GM21619 (cell line): ENCODE results near the gene MCUB.
"Not testable (repeated sequence)": the region's sequence is repeated elsewhere in the genome, so short reads cannot be mapped to it uniquely, and the experiment has no call there.

Experiments used
- ATAC-seq: cut with Tn5 transposase; IDR thresholded peaks from one replicate; pipeline ENCODE4 v1.9.1; 2021; ENCODE audit not compliant: unreplicated experiment

MCUB gene

GRCh38 chr4:109559983-109560686 is at the start of gene MCUB:
Gene MCUB (plus strand): TSS chr4:109560246. CDS start chr4:109560338, 92 bp downstream.
- peak; percentile 91 for ATAC-seq

GRCh38 chr4:109510687-109511086 is 49.4 kb upstream of the MCUB start:
- no peak for ATAC-seq

GRCh38 chr4:109511414-109511813 is 48.6 kb upstream of the MCUB start:
- ATAC-seq: no peak

- ATAC-seq: not testable (repeated sequence)
Observed at GRCh38 chr4:109513368-109513767, 46.7 kb upstream of the MCUB start.

GRCh38 chr4:109532182-109532581 is 27.9 kb upstream of the MCUB start:
- no peak for ATAC-seq

- no peak for ATAC-seq
Observed at GRCh38 chr4:109545401-109545800, 14.6 kb upstream of the MCUB start.

GRCh38 chr4:109547394-109547793 is 12.7 kb upstream of the MCUB start:
- ATAC-seq: no peak

GRCh38 chr4:109548655-109549054 is 11.4 kb upstream of the MCUB start:
- ATAC-seq: no peak

GRCh38 chr4:109552237-109552636 is 7.8 kb upstream of the MCUB start:
- no peak for ATAC-seq

- no peak for ATAC-seq
Observed at GRCh38 chr4:109553130-109553529, 6.9 kb upstream of the MCUB start.

- no peak for ATAC-seq
Observed at GRCh38 chr4:109554971-109555370, 5.1 kb upstream of the MCUB start.

GRCh38 chr4:109557433-109557832 is 2.6 kb upstream of the MCUB start:
- no peak for ATAC-seq

- ATAC-seq: not testable (repeated sequence)
Observed at GRCh38 chr4:109558095-109558494, 2.0 kb upstream of the MCUB start.

- ATAC-seq: peak; percentile 21
Observed at GRCh38 chr4:109559625-109559982, 442 bp upstream of the MCUB start.

- ATAC-seq: peak; percentile 56
Observed at GRCh38 chr4:109560687-109561461, 828 bp downstream of the MCUB start.

GRCh38 chr4:109562457-109563239 is 2.6 kb downstream of the MCUB start:
- ATAC-seq: no peak

GRCh38 chr4:109571494-109571893 is 11.4 kb downstream of the MCUB start:
- no peak for ATAC-seq

- ATAC-seq: no peak
Observed at GRCh38 chr4:109572154-109572553, 12.1 kb downstream of the MCUB start.

- ATAC-seq: no peak
Observed at GRCh38 chr4:109574443-109574850, 14.4 kb downstream of the MCUB start.

GRCh38 chr4:109574931-109575804 is 15.1 kb downstream of the MCUB start:
- no peak for ATAC-seq

- ATAC-seq: no peak
Observed at GRCh38 chr4:109576462-109576861, 16.4 kb downstream of the MCUB start.
